Heart left ventricle (tissue), 16 donors: ENCODE results near the gene ABLIM2. TPM values are rescaled to one million over a fixed set of nuclear protein-coding genes. Genes with fewer than 3 reads are reported as not detected.

Experiments
- ATAC-seq, 4 donors: fragments of 200-7000 bp; cut with Tn5 transposase; one replicate each; pipeline ENCODE4 v1.9.1; 2020 to 2022; ENCODE audit warnings: moderate library complexity in 4 of 4, mild to moderate bottlenecking in 3 of 4, moderate number of reproducible peaks in 1 of 4
- DNase-seq, 5 donors: peaks; one replicate each; pipeline ENCODE4 v3.0.0-alpha.2; 2020
- H3K27ac ChIP-seq, 12 donors: fragments of 200-600 bp; sonication (generic) in 4 of 12; one replicate each; pipeline versions ENCODE4 v1.5.0 to v1.8.0; 2016 to 2022; ENCODE audit warnings: mild to moderate bottlenecking in 2 of 12
- H3K27me3 ChIP-seq, 9 donors: fragments of 200-600 bp; sonication (generic) in 2 of 9; one replicate each; pipeline versions ENCODE4 v1.5.1 to v1.8.0; 2016 to 2022; ENCODE audit warnings: mild to moderate bottlenecking in 3 of 9
- H3K36me3 ChIP-seq, 9 donors: fragments of 200-600 bp; sonication (generic) in 2 of 9; one replicate each; pipeline versions ENCODE4 v1.5.0 to v1.8.0; 2018 to 2022; ENCODE audit warnings: mild to moderate bottlenecking in 2 of 9
- H3K4me1 ChIP-seq, 12 donors: fragments of 200-600 bp; sonication (generic) in 4 of 12; one replicate each; pipeline versions ENCODE4 v1.5.0 to v1.8.0; 2016 to 2022; ENCODE audit warnings: mild to moderate bottlenecking in 3 of 12
- H3K4me3 ChIP-seq, 12 donors: fragments of 200-600 bp; sonication (generic) in 4 of 12; one replicate each; pipeline versions ENCODE4 v1.5.0 to v1.8.0; 2017 to 2022; ENCODE audit warnings: mild to moderate bottlenecking in 9 of 12, moderate library complexity in 4 of 12
- H3K9me3 ChIP-seq, 12 donors: fragments of 200-600 bp; sonication (generic) in 4 of 12; one replicate each; pipeline versions ENCODE4 v1.5.0 to v1.8.0; 2016 to 2022; ENCODE audit warnings: mild to moderate bottlenecking in 1 of 12
- CTCF ChIP-seq, 12 donors: fragments of 200-600 bp; sonication (generic) in 4 of 12; IDR thresholded peaks; one replicate each; pipeline versions ENCODE4 v1.5.0 to v1.8.0; 2018 to 2022; ENCODE audit warnings: antibody characterized with exemption in 12 of 12, mild to moderate bottlenecking in 5 of 12
- POLR2A ChIP-seq, 2 donors: fragments of 450-650 bp; IDR thresholded peaks; one replicate each; pipeline ENCODE4 v1.6.1; 2017; ENCODE audit warnings: antibody characterized with exemption in 2 of 2, mild to moderate bottlenecking in 2 of 2, moderate library complexity in 2 of 2
- WGBS, 4 donors: extraction: QIAGEN DNeasy Blood & Tissue Kit in 2 of 4; methylation state at CpG; one replicate each; pipeline versions ENCODE4 v1.1.5 to v1.1.7; 2013 to 2018; 5-methylcytosine and 5-hydroxymethylcytosine counted together
- intact Hi-C, 10 donors: fragments of 100-400 bp; cut with DNase I; formaldehyde crosslinking; loops; one replicate each; pipeline versions ENCODE4 v1.11.1 to v1.14.2; 2022
- microRNA counts, 2 donors: library from miRNA; unstranded; fragments of <30 nt; microRNA quantifications; one replicate each; lab custom pipeline; 2016
- microRNA-seq, 4 donors: library from miRNA; unstranded; fragments of <30 nt; microRNA quantifications; one replicate each; pipeline versions ENCODE4 to v1.2.0, GENCODE V29; 2017 to 2020
- polyA plus RNA-seq, 2 donors: library from polyadenylated mRNA; stranded (reverse); fragments of 200-250 nt; gene quantifications; one replicate each; pipeline ENCODE4 v1.2.3, GENCODE V29; 2013
- total RNA-seq, 9 donors: library from RNA; depleted of rRNA in 2 of 9; stranded (reverse); fragments of >200 nt in 2 of 9; fragmentation: NEBNext Ultra II Directional in 3 of 9; extraction: Animal tissue kit (Norgen Biotek cat#: 25700) in 3 of 9; gene quantifications; one replicate each; pipeline versions ENCODE4 v1.1.0 to v1.2.4, GENCODE V29; 2016 to 2023
- donor health status: ischemic (EF 13 %, LVEDD 7.1; RV severe dilation, severe dysfunction).
- donor health status: healthy with polysubstance abuse.
- donor health status: DM: no; HTN: yes; CAD: no.
- donor health status: DM: no; HTN: no; CAD: no.
- donor health status: ischemic (EF 25% LVEDD 6.9; RV normal size, moderate dysfunction).
- donor health status: ischemic (EF 25% LVEDD 5.7; RV mildly dilated, moderate dysfunction).
- donor health status: healthy.
- donor health status: DM: yes; HTN: yes; CAD: no.
- donor health status: ischemic (EF 35%, LVEDD 5.7; RV mildly dilated, moderate dysfunction).
- donor health status: nonischemic (EF 11% LVEDD 7.7; RV severe dilation, severe dysfunction).
- donor health status: DM: yes; HTN: yes; CAD: no.
- donor health status: PGD.
- donor health status: ischemic (EF 29% LVEDD 5.4; RV normal size, mild dysfunction).
- donor health status: nonischemic (EF 23%, LVEDD 6.1; RV moderate dilation, normal function).

Gene ABLIM2
- total and polyA plus RNA-seq, 11 donors = 11.1 to 27.9 (median 18.4) TPM

DNA sequence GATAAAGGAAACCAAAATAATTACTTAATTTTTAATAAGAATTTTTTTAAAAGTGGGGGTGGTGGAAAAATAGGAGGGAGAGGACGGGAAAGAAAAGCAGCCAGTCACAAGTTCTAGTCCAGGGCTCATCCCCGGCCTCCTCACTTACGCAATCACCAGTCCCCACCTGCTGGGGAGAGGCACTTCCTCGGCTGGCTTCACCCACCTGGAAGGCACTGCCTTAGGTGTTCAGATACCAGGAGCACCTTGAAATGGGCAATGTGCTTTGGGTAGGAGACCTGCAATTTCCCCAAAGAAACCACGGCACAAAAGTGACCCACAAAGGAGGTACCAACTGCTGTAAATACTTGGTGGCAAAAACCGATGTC lies 242.8 kb downstream of the ABLIM2 start:
- H3K4me1 ChIP-seq = peaks cover 0 to 27% (median 5%) of the 10 kb centered on the region in 12 donors
- intact Hi-C loops = no loop called here

More for the DNA sequence above, 242.8 kb downstream of the ABLIM2 start:
- TF ChIP-seq CTCF (IDR thresholded peaks at IDR 0.05) = no peak
- no peak for TF ChIP-seq POLR2A (IDR thresholded peaks at IDR 0.05)
- DNase-seq (no peak), ATAC-seq (no peak)
- 75 to 80% (median 77%) methylated on average over 6 of the region's 6 CpGs for WGBS, 4 donors
- no peaks in the 10 kb centered on the region for H3K27me3 ChIP-seq
- H3K9me3 ChIP-seq = no peaks in the 10 kb centered on the region
- H3K4me3 ChIP-seq = no peak overlapping the region
- no peak overlapping the region for H3K27ac ChIP-seq
- no peaks in the 10 kb centered on the region for H3K36me3 ChIP-seq

MicroRNAs within 50 kb of the gene (microRNA counts, 767-probe panel; counts per million panel counts)
- microRNA hsa-miR-95 (lab: Ali Mortazavi, UCI) = 3,456 to 3,865 counts per million in 2 donors

Small RNA genes lying within 50 kb of the gene (microRNA-seq; reads per million reads assigned to microRNA genes)
- 86.5 to 1,588 (median 470) reads per million in 4 donors for gene MIR95

Other genes starting within 250 kb of the ABLIM2 start
- gene AFAP1, start 219.0 kb downstream of the ABLIM2 start, total RNA-seq = 10 to 100 TPM in 3 of 9 donors, 1 to 10 TPM in 6; 4.5 to 18.0 (median 7.0) TPM
- 1 to 10 TPM; 2.0 to 4.5 TPM for gene AFAP1, start 219.0 kb downstream of the ABLIM2 start, polyA plus RNA-seq
- gene SH3TC1, start 40.5 kb upstream of the ABLIM2 start, total RNA-seq = 10 to 100 TPM in 6 of 9 donors, 1 to 10 TPM in 3; 6.0 to 45.9 (median 11.5) TPM
- gene SH3TC1, start 40.5 kb upstream of the ABLIM2 start, polyA plus RNA-seq = 1 to 10 TPM; 5.8 to 8.1 TPM
- 10 to 100 TPM; 26.8 to 84.6 (median 55.0) TPM for gene HTRA3, start 110.9 kb upstream of the ABLIM2 start, total RNA-seq
- 10 to 100 TPM; 28.9 to 50.1 TPM for gene HTRA3, start 110.9 kb upstream of the ABLIM2 start, polyA plus RNA-seq